ENCODE results near the gene TMEFF2.

The TMEFF2 gene

DNA sequence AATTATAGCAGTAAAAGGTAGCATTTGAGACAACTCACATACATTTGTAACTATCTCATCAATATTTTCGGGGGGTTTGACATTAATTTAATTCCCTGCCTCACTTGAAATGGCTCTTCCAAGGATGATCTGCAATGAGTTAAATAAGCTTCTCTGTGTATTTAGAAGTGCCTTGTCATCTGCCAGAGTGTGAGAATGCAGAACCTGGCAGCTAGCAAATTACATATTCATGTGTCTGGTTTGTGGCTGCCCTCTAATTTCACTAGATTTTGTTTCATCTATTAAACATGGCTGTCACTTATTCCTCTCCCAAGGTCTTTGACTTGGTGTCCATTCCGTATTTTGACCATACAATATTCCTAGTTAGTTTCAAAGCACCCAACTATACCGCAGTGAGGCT lies 189.5 kb downstream of the TMEFF2 start:
- POLR2A ChIA-PET, result no interaction called here
- TF ChIP-seq YY1 (tag by site-specific recombination; IDR thresholded peaks at IDR 0.05) (no peak), ZNF837 (tag by site-specific recombination; IDR thresholded peaks at IDR 0.05) (no peak), ZNF549 (tag by site-specific recombination; IDR thresholded peaks at IDR 0.05) (no peak), KLF9 (tag by site-specific recombination; IDR thresholded peaks at IDR 0.05; ENCODE audit: low read depth) (no peak), GLIS1 (tag by site-specific recombination; IDR thresholded peaks at IDR 0.05) (no peak), ZNF174 (tag by site-specific recombination; IDR thresholded peaks at IDR 0.05) (no peak), ZNF747 (tag by site-specific recombination; IDR thresholded peaks at IDR 0.05) (no peak), ZNF639 (tag by site-specific recombination; IDR thresholded peaks at IDR 0.05) (no peak), ZNF76 (tag by site-specific recombination; IDR thresholded peaks at IDR 0.05; ENCODE audit: borderline replicate concordance, low read depth) (no peak), SP3 (tag by site-specific recombination; IDR thresholded peaks at IDR 0.05) (no peak), ZNF2 (tag by site-specific recombination; IDR thresholded peaks at IDR 0.05) (no peak), ZNF585B (tag by site-specific recombination; IDR thresholded peaks at IDR 0.05) (no peak), ZNF24 (tag by site-specific recombination; IDR thresholded peaks at IDR 0.05) (no peak), ZNF280C (tag by site-specific recombination; IDR thresholded peaks at IDR 0.05) (no peak), ZNF155 (tag by site-specific recombination; IDR thresholded peaks at IDR 0.05) (no peak), ZFP37 (tag by site-specific recombination; IDR thresholded peaks at IDR 0.05) (no peak), ZNF629 (tag by site-specific recombination; IDR thresholded peaks at IDR 0.05) (no peak)
- TF ChIP-seq, protein P1, sequence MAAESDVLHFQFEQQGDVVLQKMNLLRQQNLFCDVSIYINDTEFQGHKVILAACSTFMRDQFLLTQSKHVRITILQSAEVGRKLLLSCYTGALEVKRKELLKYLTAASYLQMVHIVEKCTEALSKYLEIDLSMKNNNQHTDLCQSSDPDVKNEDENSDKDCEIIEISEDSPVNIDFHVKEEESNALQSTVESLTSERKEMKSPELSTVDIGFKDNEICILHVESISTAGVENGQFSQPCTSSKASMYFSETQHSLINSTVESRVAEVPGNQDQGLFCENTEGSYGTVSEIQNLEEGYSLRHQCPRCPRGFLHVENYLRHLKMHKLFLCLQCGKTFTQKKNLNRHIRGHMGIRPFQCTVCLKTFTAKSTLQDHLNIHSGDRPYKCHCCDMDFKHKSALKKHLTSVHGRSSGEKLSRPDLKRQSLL (tag by site-specific recombination; IDR thresholded peaks at IDR 0.05), result no peak
- TF ChIP-seq, protein P2, sequence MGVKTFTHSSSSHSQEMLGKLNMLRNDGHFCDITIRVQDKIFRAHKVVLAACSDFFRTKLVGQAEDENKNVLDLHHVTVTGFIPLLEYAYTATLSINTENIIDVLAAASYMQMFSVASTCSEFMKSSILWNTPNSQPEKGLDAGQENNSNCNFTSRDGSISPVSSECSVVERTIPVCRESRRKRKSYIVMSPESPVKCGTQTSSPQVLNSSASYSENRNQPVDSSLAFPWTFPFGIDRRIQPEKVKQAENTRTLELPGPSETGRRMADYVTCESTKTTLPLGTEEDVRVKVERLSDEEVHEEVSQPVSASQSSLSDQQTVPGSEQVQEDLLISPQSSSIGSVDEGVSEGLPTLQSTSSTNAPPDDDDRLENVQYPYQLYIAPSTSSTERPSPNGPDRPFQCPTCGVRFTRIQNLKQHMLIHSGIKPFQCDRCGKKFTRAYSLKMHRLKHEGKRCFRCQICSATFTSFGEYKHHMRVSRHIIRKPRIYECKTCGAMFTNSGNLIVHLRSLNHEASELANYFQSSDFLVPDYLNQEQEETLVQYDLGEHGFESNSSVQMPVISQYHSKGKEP (tag by site-specific recombination; IDR thresholded peaks at IDR 0.05), result no peak

GRCh38 chr2:192004188-192004963 lies 190.4 kb downstream of the TMEFF2 start:
- POLR2A ChIA-PET, result no interaction called here
- H3K36me3 ChIP-seq (ENCODE audit: control insufficient read depth in 2 of 2, insufficient read depth in 1 of 2, low read length in 2 of 2), result no peaks in the 10 kb centered on the region
- H3K27ac ChIP-seq (ENCODE audit: extremely low read depth, low read depth, low read length), result no peak overlapping the region
- CTCF ChIA-PET, result interaction anchor here (0.8 kb wide), 1 partner anchor 40 kb away, joined by 3 read pairs; no protein-coding TSS in a partner anchor
- no peaks in the 10 kb centered on the region for H3K9me3 ChIP-seq (ENCODE audit: control insufficient read depth, insufficient read depth, low read depth, low read length)
- no peak overlapping the region for H3K4me3 ChIP-seq (ENCODE audit: low read depth, low read length)
- no peaks in the 10 kb centered on the region; the same call in 1 of the 2 replicates for H3K4me1 ChIP-seq (ENCODE audit: control insufficient read depth, insufficient read depth, low read length)
- TF ChIP-seq PRDM4 (tag by site-specific recombination; IDR thresholded peaks at IDR 0.05) (no peak), BCL11B (tag by site-specific recombination; IDR thresholded peaks at IDR 0.05; ENCODE audit: low read depth) (no peak), YY1 (tag by site-specific recombination; IDR thresholded peaks at IDR 0.05) (no peak), ZNF266 (tag by site-specific recombination; IDR thresholded peaks at IDR 0.05; ENCODE audit: low read depth) (no peak)
- TF ChIP-seq, protein P3, sequence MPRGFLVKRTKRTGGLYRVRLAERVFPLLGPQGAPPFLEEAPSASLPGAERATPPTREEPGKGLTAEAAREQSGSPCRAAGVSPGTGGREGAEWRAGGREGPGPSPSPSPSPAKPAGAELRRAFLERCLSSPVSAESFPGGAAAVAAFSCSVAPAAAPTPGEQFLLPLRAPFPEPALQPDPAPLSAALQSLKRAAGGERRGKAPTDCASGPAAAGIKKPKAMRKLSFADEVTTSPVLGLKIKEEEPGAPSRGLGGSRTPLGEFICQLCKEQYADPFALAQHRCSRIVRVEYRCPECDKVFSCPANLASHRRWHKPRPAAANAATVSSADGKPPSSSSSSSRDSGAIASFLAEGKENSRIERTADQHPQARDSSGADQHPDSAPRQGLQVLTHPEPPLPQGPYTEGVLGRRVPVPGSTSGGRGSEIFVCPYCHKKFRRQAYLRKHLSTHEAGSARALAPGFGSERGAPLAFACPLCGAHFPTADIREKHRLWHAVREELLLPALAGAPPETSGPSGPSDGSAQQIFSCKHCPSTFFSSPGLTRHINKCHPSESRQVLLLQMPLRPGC (tag by site-specific recombination; IDR thresholded peaks at IDR 0.05), result no peak

More for the DNA sequence above, 189.5 kb downstream of the TMEFF2 start:
- CTCF ChIA-PET, result interaction anchor here (0.8 kb wide), 1 partner anchor 41 kb away, joined by 3 read pairs; no protein-coding TSS in a partner anchor
- H3K36me3 ChIP-seq (ENCODE audit: control insufficient read depth in 2 of 2, insufficient read depth in 1 of 2, low read length in 2 of 2), result no peaks in the 10 kb centered on the region
- no peak overlapping the region for H3K27ac ChIP-seq (ENCODE audit: extremely low read depth, low read depth, low read length)
- no peak overlapping the region for H3K4me3 ChIP-seq (ENCODE audit: low read depth, low read length)
- H3K4me1 ChIP-seq (ENCODE audit: control insufficient read depth, insufficient read depth, low read length), result no peaks in the 10 kb centered on the region; the same call in 1 of the 2 replicates
- H3K9me3 ChIP-seq (ENCODE audit: control insufficient read depth, insufficient read depth, low read depth, low read length), result no peaks in the 10 kb centered on the region

All from HEK293 (cell line).